SKM-1 (cell line): ENCODE results near the gene NKAIN2.
"Not testable (repeated sequence)": the region's sequence is repeated elsewhere in the genome, so short reads cannot be mapped to it uniquely, and the experiment has no call there.

Experiments
- DNase-seq: peaks from one replicate; lab custom pipeline; 2025; ENCODE audit not compliant: unreplicated experiment; lab: John Stamatoyannopoulos, UW

NKAIN2 gene

GRCh38 chr6:124668028-124668427 is 864.4 kb downstream of the NKAIN2 start:
- no peak for DNase-seq

- no peak for DNase-seq
These were observed 866.2 kb downstream of the NKAIN2 start for GRCh38 chr6:124669713-124670480.

GRCh38 chr6:124670801-124671200 is 867.1 kb downstream of the NKAIN2 start:
- DNase-seq = no peak

- DNase-seq = no peak
These were observed 867.7 kb downstream of the NKAIN2 start for GRCh38 chr6:124671324-124671723.

- DNase-seq = no peak
These were observed 870.4 kb downstream of the NKAIN2 start for GRCh38 chr6:124674042-124674441.

GRCh38 chr6:124676033-124676432 is 872.4 kb downstream of the NKAIN2 start:
- no peak for DNase-seq

- DNase-seq = no peak
These were observed 874.2 kb downstream of the NKAIN2 start for GRCh38 chr6:124677874-124678273.

GRCh38 chr6:124679387-124679786 is 875.7 kb downstream of the NKAIN2 start:
- DNase-seq = no peak

- DNase-seq = no peak
These were observed 879.1 kb downstream of the NKAIN2 start for GRCh38 chr6:124682751-124683150.

GRCh38 chr6:124683507-124683906 is 879.8 kb downstream of the NKAIN2 start:
- no peak for DNase-seq

GRCh38 chr6:124684621-124685020 is 881.0 kb downstream of the NKAIN2 start:
- DNase-seq = no peak

GRCh38 chr6:124688369-124688768 is 884.7 kb downstream of the NKAIN2 start:
- no peak for DNase-seq

GRCh38 chr6:124694139-124694705 is 890.6 kb downstream of the NKAIN2 start:
- no peak for DNase-seq

- no peak for DNase-seq
These were observed 895.4 kb downstream of the NKAIN2 start for GRCh38 chr6:124699038-124699437.

- no peak for DNase-seq
These were observed 899.9 kb downstream of the NKAIN2 start for GRCh38 chr6:124703541-124703940.

GRCh38 chr6:124712532-124712931 is 908.9 kb downstream of the NKAIN2 start:
- not testable (repeated sequence) for DNase-seq

- DNase-seq = no peak
These were observed 911.1 kb downstream of the NKAIN2 start for GRCh38 chr6:124714728-124715127.

- DNase-seq = no peak
These were observed 916.2 kb downstream of the NKAIN2 start for GRCh38 chr6:124719913-124720312.

- no peak for DNase-seq
These were observed 917.7 kb downstream of the NKAIN2 start for GRCh38 chr6:124721331-124721730.

GRCh38 chr6:124722141-124722878 is 918.6 kb downstream of the NKAIN2 start:
- no peak for DNase-seq

GRCh38 chr6:124723671-124724070 is 920.0 kb downstream of the NKAIN2 start:
- no peak for DNase-seq

GRCh38 chr6:124737804-124738203 is 934.1 kb downstream of the NKAIN2 start:
- DNase-seq = not testable (repeated sequence)
